GM19438 (cell line): ENCODE results near the gene GALNT6.

ENCODE experiments used
- ATAC-seq: cut with Tn5 transposase; IDR thresholded peaks from one replicate; pipeline ENCODE4 v1.9.1; 2021; ENCODE audit warnings: low read depth; ENCODE audit not compliant: unreplicated experiment

Gene GALNT6

GRCh38 chr12:51406290-51406689 lies 15.1 kb upstream of the GALNT6 start:
- no peak for ATAC-seq

GRCh38 chr12:51405801-51406207 lies 14.6 kb upstream of the GALNT6 start:
- no peak for ATAC-seq

GRCh38 chr12:51404627-51405026 lies 13.4 kb upstream of the GALNT6 start:
- ATAC-seq: no peak

- ATAC-seq: no peak
Observed at GRCh38 chr12:51403681-51404136, 12.5 kb upstream of the GALNT6 start.

GRCh38 chr12:51403159-51403558 lies 12.0 kb upstream of the GALNT6 start:
- no peak for ATAC-seq

- no peak for ATAC-seq
Observed at GRCh38 chr12:51401900-51402299, 10.7 kb upstream of the GALNT6 start.

- ATAC-seq: no peak
Observed at GRCh38 chr12:51401486-51401885, 10.3 kb upstream of the GALNT6 start.

GRCh38 chr12:51401020-51401419 lies 9.8 kb upstream of the GALNT6 start:
- no peak for ATAC-seq

GRCh38 chr12:51399891-51400290 lies 8.7 kb upstream of the GALNT6 start:
- no peak for ATAC-seq

GRCh38 chr12:51397670-51398069 lies 6.5 kb upstream of the GALNT6 start:
- ATAC-seq: no peak

GRCh38 chr12:51395283-51396230 lies 4.4 kb upstream of the GALNT6 start:
- ATAC-seq: no peak

GRCh38 chr12:51393676-51394545 lies 2.7 kb upstream of the GALNT6 start:
- ATAC-seq: no peak

- no peak for ATAC-seq
Observed at GRCh38 chr12:51392556-51393237, 1.5 kb upstream of the GALNT6 start.

- ATAC-seq: peak; percentile 14
Observed at GRCh38 chr12:51390891-51391282, 319 bp downstream of the GALNT6 start.

- ATAC-seq: no peak
Observed at GRCh38 chr12:51390457-51390856, 749 bp downstream of the GALNT6 start.

GRCh38 chr12:51389302-51389999 lies 1.8 kb downstream of the GALNT6 start:
- ATAC-seq: no peak

- no peak for ATAC-seq
Observed at GRCh38 chr12:51388846-51389245, 2.4 kb downstream of the GALNT6 start.

GRCh38 chr12:51388069-51388799 lies 3.0 kb downstream of the GALNT6 start:
- ATAC-seq: no peak

- ATAC-seq: no peak
Observed at GRCh38 chr12:51386351-51386750, 4.9 kb downstream of the GALNT6 start.
